H1 (cell line): Measurements from ENCODE around the gene NACAD. TPM values are rescaled to one million over a fixed set of nuclear protein-coding genes. Genes with fewer than 3 reads are reported as not detected.

Source experiments
- CHD2 ChIP-seq: IDR thresholded peaks from 2 replicates; pipeline ENCODE4 v1.6.1; 2012; ENCODE audit warnings: low read length, improper control_type of control experiment
- CTBP2 ChIP-seq: IDR thresholded peaks from 2 replicates; pipeline ENCODE4 v1.7.0; 2011; ENCODE audit warnings: borderline replicate concordance, mild to moderate bottlenecking, moderate library complexity, mixed read lengths, low read length; ENCODE audit not compliant: insufficient read depth, insufficient read length
- EP300 ChIP-seq, 2 experiments: IDR thresholded peaks; 1 replicate in 1 of 2; 2 replicates in 1 of 2; pipeline ENCODE4 v1.6.1; 2011 to 2012; ENCODE audit warnings: low read depth in 2 of 2, low read length in 2 of 2, mild to moderate bottlenecking in 2 of 2, borderline replicate concordance in 1 of 2, inconsistent platforms in 1 of 2, moderate library complexity in 1 of 2
- HDAC2 ChIP-seq, 2 experiments: fragments of 300-600 bp in 1 of 2; sonication (generic) in 1 of 2; IDR thresholded peaks; 2 replicates each; pipeline ENCODE4 v1.6.1; 2011 to 2012; ENCODE audit warnings: low read depth in 2 of 2, low read length in 2 of 2, mild to moderate bottlenecking in 2 of 2, moderate library complexity in 2 of 2, borderline replicate concordance in 1 of 2, inconsistent platforms in 1 of 2
- PHF8 ChIP-seq: fragments of 200-600 bp; sonication (generic); conservative IDR thresholded peaks from 2 replicates; pipeline ENCODE4 v1.7.1; 2012; ENCODE audit warnings: low read depth, mild to moderate bottlenecking, inconsistent platforms, low read length, moderate library complexity
- POLR2AphosphoS5 ChIP-seq: IDR thresholded peaks from 2 replicates; pipeline ENCODE4 v1.6.1; 2011; ENCODE audit warnings: low read depth, low read length
- POU5F1 ChIP-seq: IDR thresholded peaks from 2 replicates; pipeline ENCODE4 v1.6.1; 2011; ENCODE audit warnings: low read depth, mild to moderate bottlenecking, low read length, moderate library complexity
- SP1 ChIP-seq: IDR thresholded peaks from 2 replicates; pipeline ENCODE4 v1.6.1; 2011; ENCODE audit warnings: low read depth, low read length
- TEAD4 ChIP-seq: IDR thresholded peaks from 2 replicates; pipeline ENCODE4 v1.6.1; 2012; ENCODE audit warnings: low read depth, low read length, inconsistent platforms, mixed read lengths
- polyA plus RNA-seq, 7 experiments: library from polyadenylated mRNA; depleted of rRNA in 3 of 7; stranded (reverse) in 5 of 7; unstranded in 2 of 7; fragments of >200 nt in 5 of 7; fragments of 200-250 nt in 2 of 7; gene quantifications; 1 replicate in 5 of 7; 2 replicates in 1 of 7; 4 replicates in 1 of 7; pipeline versions ENCODE4 v1.2.1 to v1.2.3, GENCODE V29; 2011 to 2013; ENCODE audit warnings: missing spikeins in 2 of 7, mixed read lengths in 2 of 7
- total RNA-seq: library from RNA; stranded (reverse); fragmentation: NEBNext Ultra II Directional; extraction: Animal tissue kit (Norgen Biotek cat#: 25700); gene quantifications from 2 replicates; pipeline ENCODE4 v1.2.1, GENCODE V29; 2021
- TF ChIP-seq, protein P1 (sequence below): IDR thresholded peaks from 2 replicates; pipeline ENCODE4 v1.6.1; 2012; ENCODE audit warnings: low read length, inconsistent platforms

NACAD gene
- total and polyA plus RNA-seq, 2 of the 8 experiments (the other 6 are each of a cell fraction or from before 2014, with no cell fraction given) = 1.3 to 6.0 TPM

DNA sequence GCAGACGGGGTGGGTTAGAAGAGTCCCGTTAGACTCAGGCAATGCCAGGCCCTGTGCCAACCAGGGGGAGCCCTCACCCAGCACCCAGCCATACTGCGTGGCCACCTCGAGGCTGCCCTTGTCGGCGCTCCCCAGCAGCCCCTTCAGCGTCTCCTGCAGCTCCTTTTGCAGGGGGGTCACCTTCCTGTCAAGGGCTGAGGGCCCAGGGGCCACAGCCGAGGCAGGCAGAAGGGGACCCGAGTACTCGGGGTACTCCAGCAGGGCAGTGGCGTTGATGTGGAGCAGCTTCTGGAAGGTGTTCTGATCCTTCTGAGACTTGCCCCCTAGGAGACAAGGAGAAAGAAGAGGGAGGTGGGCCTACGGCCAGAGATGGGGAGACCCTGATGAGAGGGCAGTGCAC is 13.0 kb upstream of the NACAD start (continued):
- no peak for TF ChIP-seq CTBP2
- TF ChIP-seq POLR2AphosphoS5 = no peak
- no peak for TF ChIP-seq TEAD4
- no peak for TF ChIP-seq PHF8
- TF ChIP-seq, protein P1, sequence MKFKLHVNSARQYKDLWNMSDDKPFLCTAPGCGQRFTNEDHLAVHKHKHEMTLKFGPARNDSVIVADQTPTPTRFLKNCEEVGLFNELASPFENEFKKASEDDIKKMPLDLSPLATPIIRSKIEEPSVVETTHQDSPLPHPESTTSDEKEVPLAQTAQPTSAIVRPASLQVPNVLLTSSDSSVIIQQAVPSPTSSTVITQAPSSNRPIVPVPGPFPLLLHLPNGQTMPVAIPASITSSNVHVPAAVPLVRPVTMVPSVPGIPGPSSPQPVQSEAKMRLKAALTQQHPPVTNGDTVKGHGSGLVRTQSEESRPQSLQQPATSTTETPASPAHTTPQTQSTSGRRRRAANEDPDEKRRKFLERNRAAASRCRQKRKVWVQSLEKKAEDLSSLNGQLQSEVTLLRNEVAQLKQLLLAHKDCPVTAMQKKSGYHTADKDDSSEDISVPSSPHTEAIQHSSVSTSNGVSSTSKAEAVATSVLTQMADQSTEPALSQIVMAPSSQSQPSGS = no peak
- TF ChIP-seq CHD2 = no peak
- no peak for TF ChIP-seq EP300 (IDR thresholded peaks at IDR 0.05; ENCODE audit: borderline replicate concordance in 1 of 2, low read depth in 2 of 2, low read length in 2 of 2)
- TF ChIP-seq SP1 = no peak
- no peak for TF ChIP-seq POU5F1
- no peak for TF ChIP-seq HDAC2 (IDR thresholded peaks at IDR 0.05; ENCODE audit: borderline replicate concordance in 1 of 2, low read depth in 2 of 2, low read length in 2 of 2)
